Esophagus muscularis mucosa (tissue), 3 donors: ENCODE results near the gene CEPT1.

Experiments used
- CTCF ChIP-seq, 3 experiments: fragments of 200-600 bp in 2 of 3; fragments of 450-650 bp in 1 of 3; sonication (generic) in 2 of 3; IDR thresholded peaks; one replicate each; pipeline ENCODE4 v1.5.1; 2017 to 2019; ENCODE audit warnings: antibody characterized with exemption in 3 of 3, mild to moderate bottlenecking in 2 of 3, moderate library complexity in 1 of 3
- POLR2A ChIP-seq: fragments of 450-650 bp; IDR thresholded peaks from one replicate; pipeline ENCODE4 v1.6.1; 2017; ENCODE audit warnings: antibody characterized with exemption, moderate library complexity, mild to moderate bottlenecking, low read depth

GRCh38 chr1:111212634-111213335, 72.8 kb downstream of the CEPT1 start:
- TF ChIP-seq CTCF (IDR thresholded peaks at IDR 0.05) (no peak), POLR2A (no peak)
